ENCODE measurements around the gene KRTAP2-2. TPM values are rescaled to one million over a fixed set of nuclear protein-coding genes. Genes with fewer than 3 reads are reported as not detected.
A peak's percentile ranks its signal among the peaks of the same experiment; 100 is the strongest.
"Not testable (repeated sequence)": the region's sequence is repeated elsewhere in the genome, so short reads cannot be mapped to it uniquely, and the experiment has no call there.

The KRTAP2-2 gene
- not detected for polyA plus RNA-seq (ENCODE audit: insufficient read length in 10 of 10)
- long read RNA-seq, donor 1, result 0 reads
- long read RNA-seq, donor 2, result 0 reads
- long read RNA-seq, donor 3, result 0 reads
- long read RNA-seq, donor 4, result 0 reads
- long read RNA-seq, donor 5, result 0 reads
- long read RNA-seq, donor 6, result 0 reads
- long read RNA-seq, donor 7, result 0 reads
- long read RNA-seq, donor 8, result 0 reads
- long read RNA-seq, donor 9, result 0 reads

- DNase-seq, result not testable (repeated sequence)
Measured at GRCh38 chr17:41055130-41055529, at the start of gene KRTAP2-2. TSS of gene KRTAP2-2 (minus strand) at chr17:41055230. CDS start at chr17:41055211, 19 bp downstream.

GRCh38 chr17:41104386-41105038, 49.5 kb upstream of the KRTAP2-2 start:
- peak in 1 of 3 donors; percentile 61 for DNase-seq

- no peak for DNase-seq
Measured at GRCh38 chr17:41103896-41104295, 48.9 kb upstream of the KRTAP2-2 start.

GRCh38 chr17:41101586-41102259, 46.7 kb upstream of the KRTAP2-2 start, which contains the start of gene KRTAP4-16:
TSS of gene KRTAP4-16 (minus strand) at chr17:41102209. CDS start at chr17:41102209, 0 bp downstream.
- no peak for DNase-seq

GRCh38 chr17:41099682-41100480, 44.9 kb upstream of the KRTAP2-2 start:
- peak in 1 of 3 donors; percentile 70 for DNase-seq

- no peak for DNase-seq
Measured at GRCh38 chr17:41098481-41098880, 43.5 kb upstream of the KRTAP2-2 start.

GRCh38 chr17:41098042-41098441, 43.0 kb upstream of the KRTAP2-2 start, which contains the start of gene KRTAP4-8:
TSS of gene KRTAP4-8 (minus strand) at chr17:41098142. CDS start at chr17:41098084, 58 bp downstream.
- DNase-seq, result no peak

- DNase-seq, result no peak
Measured at GRCh38 chr17:41096055-41096454, 41.0 kb upstream of the KRTAP2-2 start.

- DNase-seq, result not testable (repeated sequence)
Measured at GRCh38 chr17:41088760-41089352, 33.8 kb upstream of the KRTAP2-2 start.

GRCh38 chr17:41084100-41084856, 29.2 kb upstream of the KRTAP2-2 start, which contains the start of gene KRTAP4-7:
TSS of gene KRTAP4-7 (plus strand) at chr17:41084150. CDS start at chr17:41084207, 57 bp downstream.
- not testable (repeated sequence) for DNase-seq

- not testable (repeated sequence) for DNase-seq
Measured at GRCh38 chr17:41083427-41083826, 28.4 kb upstream of the KRTAP2-2 start.

GRCh38 chr17:41082626-41083025, 27.6 kb upstream of the KRTAP2-2 start:
- DNase-seq, result no peak

- no peak for DNase-seq
Measured at GRCh38 chr17:41076788-41077187, 21.8 kb upstream of the KRTAP2-2 start.

GRCh38 chr17:41073676-41074075, 18.6 kb upstream of the KRTAP2-2 start:
- no peak for DNase-seq

- no peak for DNase-seq
Measured at GRCh38 chr17:41071606-41072360, 16.8 kb upstream of the KRTAP2-2 start.

- no peak for DNase-seq
Measured at GRCh38 chr17:41069031-41069430, 14.0 kb upstream of the KRTAP2-2 start.

- DNase-seq, result no peak
Measured at GRCh38 chr17:41067281-41067680, 12.3 kb upstream of the KRTAP2-2 start.

- DNase-seq, result peak in 1 of 3 donors; percentile 76
Measured at GRCh38 chr17:41065829-41066624, 11.0 kb upstream of the KRTAP2-2 start, which contains the start of gene KRTAP2-4. TSS of gene KRTAP2-4 (minus strand) at chr17:41065879. CDS start at chr17:41065845, 34 bp downstream.
